CD14-positive monocyte (primary cell): ENCODE results near the gene SHC2. TPM values are rescaled to one million over a fixed set of nuclear protein-coding genes. Genes with fewer than 3 reads are reported as not detected.

Experiments
- DNase-seq, 3 donors: peaks; one replicate each; pipeline ENCODE4 v3.0.0-alpha.2; 2011 to 2022
- H2AFZ ChIP-seq: 2 replicates; pipeline ENCODE4 v1.6.0; 2012; ENCODE audit warnings: mild to moderate bottlenecking, low read depth, low read length, inconsistent platforms; ENCODE audit not compliant: insufficient read depth, poor library complexity, severe bottlenecking
- H3K27ac ChIP-seq, 2 donors: 1 replicate in 1 of 2; 2 replicates in 1 of 2; pipeline ENCODE4 v1.5.1; 2012 to 2013; ENCODE audit warnings: low read length in 2 of 2, control low read depth in 1 of 2, inconsistent platforms in 1 of 2, low read depth in 1 of 2, mild to moderate bottlenecking in 1 of 2
- H3K27me3 ChIP-seq, 2 donors: one replicate each; pipeline versions ENCODE4 v1.6.0 to v1.6.1; 2011 to 2013; ENCODE audit warnings: low read length in 2 of 2; ENCODE audit not compliant: control insufficient read depth in 2 of 2, insufficient read depth in 2 of 2
- H3K36me3 ChIP-seq, 2 donors: replicated peaks in 1 of 2; 1 replicate in 1 of 2; 2 replicates in 1 of 2; pipeline versions ENCODE4 v1.5.1 to v1.6.1; 2012 to 2013; ENCODE audit warnings: low read length in 2 of 2, control low read depth in 1 of 2, inconsistent platforms in 1 of 2, mild to moderate bottlenecking in 1 of 2; ENCODE audit not compliant: insufficient read depth in 2 of 2, control insufficient read depth in 1 of 2
- H3K4me1 ChIP-seq, 2 donors: 1 replicate in 1 of 2; 2 replicates in 1 of 2; pipeline versions ENCODE4 v1.5.1 to v1.6.1; 2012 to 2013; ENCODE audit warnings: low read length in 2 of 2, control low read depth in 1 of 2, inconsistent platforms in 1 of 2, mild to moderate bottlenecking in 1 of 2, moderate library complexity in 1 of 2; ENCODE audit not compliant: insufficient read depth in 2 of 2, control insufficient read depth in 1 of 2
- H3K4me2 ChIP-seq: replicated peaks from 2 replicates; pipeline ENCODE3; 2012; ENCODE audit warnings: low read length, moderate library complexity, mild to moderate bottlenecking; ENCODE audit not compliant: poor library complexity, severe bottlenecking; ENCODE audit errors: extremely low read depth
- H3K4me3 ChIP-seq, 3 experiments: fragments of 200-600 bp in 1 of 3; sonication (generic) in 1 of 3; replicated peaks in 1 of 3; 1 replicate in 2 of 3; 2 replicates in 1 of 3; pipeline ENCODE4 v1.5.1; 2011 to 2013; ENCODE audit warnings: low read length in 3 of 3, mild to moderate bottlenecking in 3 of 3, control low read depth in 2 of 3, low read depth in 2 of 3, inconsistent platforms in 1 of 3, moderate library complexity in 1 of 3
- H3K79me2 ChIP-seq: 2 replicates; pipeline ENCODE4 v1.6.0; 2012; ENCODE audit warnings: mild to moderate bottlenecking, control low read depth, inconsistent platforms, low read length, moderate library complexity; ENCODE audit not compliant: insufficient read depth
- H3K9ac ChIP-seq: 2 replicates; pipeline ENCODE4 v1.6.0; 2017; ENCODE audit warnings: low read length, mild to moderate bottlenecking; ENCODE audit not compliant: insufficient read depth, poor library complexity, severe bottlenecking
- H3K9me3 ChIP-seq, 2 donors: replicated peaks in 1 of 2; 1 replicate in 1 of 2; 2 replicates in 1 of 2; pipeline versions ENCODE4 v1.5.1 to v1.6.1; 2012 to 2013; ENCODE audit warnings: low read length in 2 of 2, control low read depth in 1 of 2; ENCODE audit not compliant: control insufficient read depth in 1 of 2, insufficient read depth in 1 of 2
- H4K20me1 ChIP-seq: 2 replicates; pipeline ENCODE4 v1.6.0; 2012; ENCODE audit warnings: mild to moderate bottlenecking, low read length, control low read depth, moderate library complexity; ENCODE audit not compliant: insufficient read depth
- H3K27ac Mint-ChIP-seq, 7 donors: one replicate each; pipeline ENCODE4 v1.8.0; 2020; ENCODE audit warnings: mild to moderate bottlenecking in 7 of 7, mixed read lengths in 7 of 7, moderate library complexity in 6 of 7, inconsistent platforms in 2 of 7
- H3K27me3 Mint-ChIP-seq, 3 donors: one replicate each; pipeline ENCODE4 v1.8.0; 2021 to 2022; ENCODE audit warnings: low read depth in 3 of 3, mild to moderate bottlenecking in 3 of 3, mixed read lengths in 3 of 3, moderate library complexity in 3 of 3, inconsistent platforms in 1 of 3
- H3K36me3 Mint-ChIP-seq, 2 donors: one replicate each; pipeline ENCODE4 v1.8.0; 2020; ENCODE audit warnings: mixed read lengths in 2 of 2, inconsistent platforms in 1 of 2, mild to moderate bottlenecking in 1 of 2
- H3K4me1 Mint-ChIP-seq: one replicate; pipeline ENCODE4 v1.8.0; 2020; ENCODE audit warnings: mild to moderate bottlenecking, mixed read lengths
- H3K4me3 Mint-ChIP-seq, 2 donors: one replicate each; pipeline ENCODE4 v1.8.0; 2020; ENCODE audit warnings: mild to moderate bottlenecking in 2 of 2, mixed read lengths in 2 of 2, moderate library complexity in 1 of 2
- H3K9me3 Mint-ChIP-seq, 7 donors: one replicate each; pipeline ENCODE4 v1.8.0; 2020 to 2022; ENCODE audit warnings: mixed read lengths in 7 of 7, mild to moderate bottlenecking in 6 of 7, moderate library complexity in 6 of 7, inconsistent platforms in 2 of 7
- CTCF ChIP-seq: fragments of 200-600 bp; IDR thresholded peaks from one replicate; pipeline ENCODE4 v1.8.0; 2022; ENCODE audit warnings: antibody characterized with exemption, mild to moderate bottlenecking
- WGBS: methylation state at CpG from one replicate; pipeline ENCODE4 v1.1.5; 2013; ENCODE audit warnings: missing lambda C conversion rate; ENCODE audit not compliant: insufficient coverage; 5-methylcytosine and 5-hydroxymethylcytosine counted together
- intact Hi-C, 2 donors: fragments of 100-400 bp; cut with micrococcal nuclease; formaldehyde crosslinking; loops; one replicate each; pipeline versions ENCODE4 v1.15.0 to v1.15.1; 2023
- polyA plus RNA-seq, 3 donors: library from polyadenylated mRNA; depleted of rRNA in 1 of 3; unstranded in 2 of 3; stranded (reverse) in 1 of 3; fragments of 300-500 nt in 2 of 3; fragments of >200 nt in 1 of 3; fragmentation: Illumina TruSeq in 2 of 3; gene quantifications; 1 replicate in 2 of 3; 2 replicates in 1 of 3; pipeline ENCODE4 v1.2.3, GENCODE V29; 2012 to 2021

The SHC2 gene
- polyA plus RNA-seq, 3 donors, result not detected

- H2AFZ ChIP-seq, result no peak overlapping the region
- H3K9ac ChIP-seq, result no peak overlapping the region
- H3K4me2 ChIP-seq, result no peak overlapping the region
- H4K20me1 ChIP-seq, result no peaks in the 10 kb centered on the region
- H3K27me3 ChIP-seq, result no peaks in the 10 kb centered on the region
- intact Hi-C loops, result no loop called here
- Mint-ChIP-seq H3K9me3 (peaks cover 5 to 14% (median 7%) of the 10 kb centered on the region in 7 donors), H3K4me1 (no peaks in the 10 kb centered on the region), H3K27me3 (peaks cover 0 to 3% (median 0%) of the 10 kb centered on the region in 3 donors), H3K4me3 (no peak overlapping the region), H3K27ac (no peak overlapping the region), H3K36me3 (no peaks in the 10 kb centered on the region)
- no peaks in the 10 kb centered on the region for H3K4me1 ChIP-seq
- H3K36me3 ChIP-seq, result no peaks in the 10 kb centered on the region
- H3K27ac ChIP-seq, result no peak overlapping the region
- peaks cover 17 to 23% of the 10 kb centered on the region in 2 donors for H3K9me3 ChIP-seq
- TF ChIP-seq CTCF, result no peak
- 93% methylated on average over 17 of the region's 22 CpGs for WGBS
- no peaks in the 10 kb centered on the region for H3K79me2 ChIP-seq
- no peak for DNase-seq
- H3K4me3 ChIP-seq, result no peak overlapping the region
Observed at GRCh38 chr19:434152-434960, 26.5 kb downstream of the SHC2 start.

- no peak overlapping the region for H3K4me2 ChIP-seq
- no peak for DNase-seq
- H3K27me3 ChIP-seq, result no peaks in the 10 kb centered on the region
- no peaks in the 10 kb centered on the region for H3K4me1 ChIP-seq
- no peaks in the 10 kb centered on the region for H3K79me2 ChIP-seq
- WGBS, result 98% methylated on average over 7 of the region's 10 CpGs
- no peak overlapping the region for H3K27ac ChIP-seq
- no peak overlapping the region for H3K9ac ChIP-seq
- Mint-ChIP-seq H3K9me3 (peaks cover 13 to 29% (median 21%) of the 10 kb centered on the region in 7 donors), H3K27me3 (peaks cover 0 to 3% (median 0%) of the 10 kb centered on the region in 3 donors), H3K27ac (peak overlapping the region in 1 of 7 donors; percentile 16), H3K4me1 (peaks cover 3% of the 10 kb centered on the region), H3K4me3 (no peak overlapping the region), H3K36me3 (no peaks in the 10 kb centered on the region)
- TF ChIP-seq CTCF, result no peak
- H3K36me3 ChIP-seq, result no peaks in the 10 kb centered on the region
- H2AFZ ChIP-seq, result no peak overlapping the region
- intact Hi-C loops, result no loop called here
- no peak overlapping the region for H3K4me3 ChIP-seq
- peaks cover 27 to 33% of the 10 kb centered on the region in 2 donors for H3K9me3 ChIP-seq
- no peaks in the 10 kb centered on the region for H4K20me1 ChIP-seq
Observed at GRCh38 chr19:430701-431100, 30.1 kb downstream of the SHC2 start.
